ENCODE data around the gene PDZRN3.
"Not testable (repeated sequence)": the region's sequence is repeated elsewhere in the genome, so short reads cannot be mapped to it uniquely, and the experiment has no call there.

The PDZRN3 gene

DNA sequence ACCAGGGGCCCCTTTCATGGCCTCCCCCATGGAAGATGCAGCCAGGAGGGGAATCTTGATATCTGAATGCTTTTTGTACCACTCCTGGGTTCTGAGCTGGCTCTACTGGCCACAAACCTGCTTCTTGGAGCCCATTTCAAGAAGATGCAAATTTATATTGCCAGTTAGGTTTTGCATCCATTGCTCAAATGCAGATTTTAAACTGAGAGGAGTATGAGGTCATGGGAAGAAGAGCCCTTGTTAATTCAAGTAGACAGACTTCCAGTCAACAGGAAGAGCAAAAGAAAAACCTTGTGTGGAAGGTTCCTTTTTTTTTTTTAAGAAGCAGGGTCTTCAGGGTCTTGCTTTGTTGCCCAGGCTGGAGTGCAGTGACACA, 133.5 kb downstream of the PDZRN3 start:
- no peak for DNase-seq (ENCODE audit: low spot score)

DNA sequence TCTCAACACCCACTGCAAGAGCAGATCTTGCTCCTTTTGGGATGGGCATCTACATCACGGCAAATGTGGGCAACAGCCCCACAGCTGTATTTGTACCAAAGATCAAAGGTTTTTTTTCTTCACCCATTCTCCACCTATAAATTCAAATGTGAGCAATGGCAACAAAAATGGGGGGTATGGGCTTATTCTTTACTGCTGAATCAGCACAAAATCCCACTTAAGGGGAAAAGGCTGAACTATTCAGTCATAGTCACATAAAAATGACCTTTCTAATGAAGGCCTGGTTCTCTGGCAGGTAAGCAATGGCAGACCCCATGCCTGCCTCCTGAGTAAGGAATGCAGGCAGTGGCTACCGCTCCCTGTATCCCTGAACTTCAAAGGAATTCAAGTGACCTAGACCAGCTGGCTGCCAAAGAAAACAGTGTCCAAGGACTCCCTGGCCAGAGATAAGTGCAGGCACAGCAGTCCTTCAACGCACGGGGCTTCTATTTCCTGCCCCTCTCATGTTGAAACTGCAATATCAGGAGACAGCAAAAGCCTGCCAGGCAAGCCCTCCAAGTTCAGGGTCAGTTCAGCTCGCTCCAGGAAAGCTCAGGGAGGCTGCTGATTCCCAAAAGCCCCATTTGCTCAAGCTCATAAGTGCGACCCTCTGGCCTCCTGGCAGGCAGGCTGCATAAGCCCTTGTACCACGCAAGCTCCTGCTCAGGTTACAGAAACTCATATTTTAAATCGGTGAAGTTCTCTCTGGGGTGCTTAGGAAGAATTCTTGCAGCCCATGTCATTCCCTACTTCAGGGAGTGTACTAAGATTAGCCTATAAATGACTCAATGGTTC, 134.1 kb downstream of the PDZRN3 start:
- no peak for DNase-seq (ENCODE audit: low spot score)

DNA sequence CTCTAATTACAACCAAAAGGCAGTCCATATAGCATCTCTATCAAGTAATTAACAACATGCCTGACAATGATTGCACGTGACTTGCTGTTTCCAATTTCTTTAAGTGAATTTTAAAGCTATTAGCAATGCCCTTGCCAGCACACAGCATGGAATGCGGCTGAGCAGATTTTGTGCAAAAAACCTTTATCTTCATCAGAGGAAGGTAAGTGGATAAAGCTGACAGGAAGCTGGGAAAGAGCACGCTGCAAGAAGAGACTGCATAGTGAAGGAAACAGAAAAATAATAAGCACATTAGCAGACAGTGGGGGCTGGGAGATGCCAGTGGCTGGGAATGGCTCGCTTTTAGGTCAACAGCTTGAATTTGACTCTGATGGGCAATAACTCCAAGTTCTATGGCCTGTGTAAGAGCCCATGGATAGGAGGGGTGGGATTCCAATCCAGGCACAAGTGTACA, 138.8 kb downstream of the PDZRN3 start:
- DNase-seq (ENCODE audit: low spot score): no peak

DNA sequence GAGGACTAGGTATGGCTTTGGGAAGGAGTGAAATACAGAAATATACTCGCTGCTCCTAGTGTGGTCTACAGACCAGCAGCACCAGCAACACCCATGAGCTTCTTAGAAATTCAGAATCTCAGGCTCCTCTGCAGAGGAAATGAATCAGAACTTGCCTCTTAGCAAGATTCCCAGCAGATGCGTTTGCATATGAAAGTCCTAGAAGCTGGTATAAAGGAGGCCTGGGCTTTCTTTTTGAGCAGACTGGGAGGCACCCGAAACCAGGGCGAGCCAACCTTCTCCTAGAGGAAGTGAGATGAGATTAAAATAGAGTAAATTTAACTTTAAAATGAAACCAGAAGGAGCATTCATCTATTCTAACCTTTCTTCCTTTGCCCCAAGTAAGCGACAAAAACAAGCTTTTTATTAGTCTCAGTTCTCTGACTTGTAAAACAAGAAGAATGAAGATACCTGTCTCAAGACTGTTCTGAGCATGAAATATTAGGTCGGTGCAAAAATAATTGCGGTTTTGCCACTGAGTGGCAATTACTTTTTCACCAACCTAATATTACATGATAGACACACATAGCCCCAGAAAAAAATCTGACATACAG, 140.0 kb downstream of the PDZRN3 start:
- no peak for DNase-seq (ENCODE audit: low spot score)

DNA sequence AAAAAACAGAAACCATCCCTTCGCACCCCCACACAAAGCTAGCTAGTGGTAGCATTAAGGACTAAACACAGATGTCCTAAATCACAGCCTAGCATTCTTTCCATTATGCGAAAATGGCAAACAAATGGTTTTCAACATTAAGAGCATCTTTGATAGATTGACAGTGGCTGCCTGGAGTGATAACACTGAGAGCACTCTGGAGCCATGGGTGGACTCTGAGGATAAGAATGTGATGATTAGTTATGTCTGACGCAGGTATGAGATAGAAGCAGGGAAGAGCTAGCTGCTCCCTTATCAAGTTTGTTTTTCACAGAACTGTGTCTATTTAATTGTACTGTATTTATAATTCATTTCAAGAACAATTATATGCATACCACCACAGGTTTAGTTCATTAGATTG, 142.9 kb downstream of the PDZRN3 start:
- no peak for DNase-seq (ENCODE audit: low spot score)

DNA sequence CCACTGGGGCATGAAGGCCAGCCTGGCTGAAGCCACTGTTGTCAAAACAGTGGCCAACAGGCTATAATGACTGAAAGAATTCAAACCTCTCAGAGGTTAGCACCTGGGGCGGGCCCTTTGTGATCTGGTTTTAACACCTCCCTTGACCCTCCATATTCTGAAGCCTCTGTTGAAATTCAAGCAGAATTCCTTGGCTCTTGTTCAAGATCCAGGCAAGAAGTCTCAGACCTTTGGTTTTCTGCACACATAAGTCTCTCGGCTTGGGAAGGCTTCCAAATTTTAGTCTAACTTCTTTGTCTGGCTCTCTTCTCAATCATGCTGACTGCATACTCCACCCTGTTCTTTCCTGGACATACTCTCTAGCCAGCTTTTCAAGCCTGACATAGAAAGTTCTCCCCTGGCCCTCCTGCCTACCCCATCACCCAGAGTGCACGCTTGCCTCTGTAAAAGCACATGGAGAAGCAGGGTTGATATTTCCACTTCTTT, 144.5 kb downstream of the PDZRN3 start:
- DNase-seq (ENCODE audit: low spot score): no peak

DNA sequence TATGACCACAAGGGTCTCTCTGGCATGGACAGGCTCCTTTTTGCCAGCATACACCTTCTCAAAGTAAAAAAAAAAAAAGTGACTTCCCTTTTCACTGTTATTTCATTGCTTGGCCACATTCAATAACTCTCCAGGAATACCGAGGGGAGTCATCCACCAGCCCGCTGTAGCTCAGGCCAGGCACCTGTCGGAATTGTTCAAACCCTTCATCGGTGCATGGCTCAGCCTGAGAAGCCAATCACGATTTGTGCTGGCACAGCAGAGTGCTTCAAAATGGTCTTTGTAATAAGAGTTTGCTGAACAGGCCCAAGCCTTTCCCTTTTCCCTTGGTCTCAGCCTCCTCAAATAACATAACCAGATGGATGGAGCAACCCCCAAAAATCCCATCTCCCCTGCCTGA, 145.4 kb downstream of the PDZRN3 start:
- no peak for DNase-seq (ENCODE audit: low spot score)

DNA sequence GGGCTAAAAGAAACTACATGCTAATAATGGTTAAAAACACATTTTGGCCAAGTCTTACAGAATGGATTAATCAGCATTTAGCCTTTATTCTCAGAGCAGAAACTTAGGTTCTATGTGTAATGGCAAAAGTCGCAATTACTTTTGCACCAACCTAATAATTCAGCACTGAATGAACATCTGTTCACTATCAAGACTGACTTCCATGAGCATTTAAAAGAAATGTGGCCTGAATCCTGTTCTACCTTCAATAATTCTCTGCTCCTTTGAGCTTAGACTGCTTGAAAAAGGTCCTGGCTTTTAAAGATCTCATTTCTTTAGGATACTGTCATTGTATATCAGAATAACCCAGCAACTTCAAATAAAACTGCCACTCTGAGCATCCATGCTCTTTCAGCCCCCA, 145.9 kb downstream of the PDZRN3 start:
- DNase-seq (ENCODE audit: low spot score): no peak

DNA sequence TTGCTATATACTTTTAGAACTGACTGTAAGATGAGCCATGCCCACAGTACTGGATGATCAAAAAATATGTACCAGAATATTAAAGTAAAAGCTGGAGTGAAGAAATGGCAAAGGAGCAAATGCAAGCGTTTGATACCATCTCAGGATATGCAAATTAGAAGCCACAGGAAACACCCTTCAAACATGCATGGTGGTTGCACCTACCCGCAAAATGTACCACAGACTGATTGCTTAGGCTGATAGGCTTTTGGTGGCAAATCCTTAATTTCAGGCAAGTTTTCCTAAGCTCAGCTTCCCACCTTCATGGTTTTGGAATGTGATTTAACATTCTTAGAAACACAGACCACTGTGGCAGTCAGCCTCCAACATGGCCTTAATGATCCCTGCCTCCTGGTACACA, 149.0 kb downstream of the PDZRN3 start:
- no peak for DNase-seq (ENCODE audit: low spot score)

DNA sequence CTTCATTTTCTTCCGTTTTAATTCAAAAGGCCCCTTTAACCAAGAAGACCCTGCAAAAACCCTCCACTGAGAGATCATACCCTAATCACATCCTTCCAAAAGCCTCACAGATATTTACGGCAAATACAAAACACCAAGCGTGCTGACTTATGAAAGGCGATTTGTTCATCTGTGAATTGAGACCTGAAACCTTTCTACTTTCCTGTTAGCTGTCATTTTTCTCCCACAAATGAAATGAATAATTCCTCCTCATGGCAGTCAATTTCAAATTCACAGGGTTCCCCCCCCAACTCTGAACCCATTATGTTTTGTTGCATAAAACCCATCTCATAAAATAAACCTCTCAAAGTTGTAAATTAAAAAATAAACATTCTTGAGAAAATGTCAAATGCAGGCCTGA, 149.6 kb downstream of the PDZRN3 start:
- DNase-seq (ENCODE audit: low spot score): no peak

DNA sequence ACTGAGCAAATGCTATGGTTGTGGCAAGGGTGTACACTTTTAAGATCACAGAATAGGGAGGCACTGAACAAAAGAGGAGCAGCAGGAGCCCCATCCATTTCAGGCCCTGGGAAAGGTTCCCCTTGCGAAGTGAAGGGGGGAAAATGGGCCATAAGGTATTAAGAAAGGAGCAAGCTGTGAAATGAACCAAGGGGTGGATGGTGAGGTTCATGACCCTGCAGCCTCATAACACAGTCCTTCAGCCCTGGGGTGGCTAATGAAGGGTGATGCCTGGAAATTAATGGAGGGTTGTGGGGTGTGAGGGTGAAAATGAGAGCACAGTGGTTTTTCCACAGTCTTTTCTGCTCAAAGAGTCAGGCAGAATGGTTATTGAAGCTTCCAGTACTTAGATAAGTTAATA, 150.1 kb downstream of the PDZRN3 start:
- DNase-seq (ENCODE audit: low spot score): no peak

DNA sequence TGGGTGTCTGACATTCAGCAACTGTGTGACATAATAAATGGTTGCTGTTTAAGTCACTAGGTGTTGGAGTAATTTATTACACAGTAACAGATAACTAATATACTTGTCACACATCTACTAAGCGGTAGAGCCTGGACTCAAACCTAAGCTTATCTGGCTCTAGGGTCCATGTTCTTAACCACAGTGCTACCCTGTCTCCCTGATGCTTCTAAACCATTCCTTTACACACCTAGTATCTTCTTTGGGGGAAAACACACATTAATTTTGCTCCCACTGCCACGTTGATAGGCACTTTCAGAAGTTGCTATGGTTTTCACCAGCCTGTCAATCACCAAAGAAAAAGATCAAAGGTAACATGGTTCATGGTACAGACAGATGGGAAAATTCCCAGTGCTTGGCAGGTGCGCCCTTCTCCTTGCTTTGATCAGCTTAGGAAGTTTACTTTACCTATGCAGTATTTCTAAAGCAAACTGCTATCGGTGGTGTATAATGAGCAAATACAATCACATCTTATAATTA, 150.8 kb downstream of the PDZRN3 start:
- DNase-seq (ENCODE audit: low spot score): no peak

DNA sequence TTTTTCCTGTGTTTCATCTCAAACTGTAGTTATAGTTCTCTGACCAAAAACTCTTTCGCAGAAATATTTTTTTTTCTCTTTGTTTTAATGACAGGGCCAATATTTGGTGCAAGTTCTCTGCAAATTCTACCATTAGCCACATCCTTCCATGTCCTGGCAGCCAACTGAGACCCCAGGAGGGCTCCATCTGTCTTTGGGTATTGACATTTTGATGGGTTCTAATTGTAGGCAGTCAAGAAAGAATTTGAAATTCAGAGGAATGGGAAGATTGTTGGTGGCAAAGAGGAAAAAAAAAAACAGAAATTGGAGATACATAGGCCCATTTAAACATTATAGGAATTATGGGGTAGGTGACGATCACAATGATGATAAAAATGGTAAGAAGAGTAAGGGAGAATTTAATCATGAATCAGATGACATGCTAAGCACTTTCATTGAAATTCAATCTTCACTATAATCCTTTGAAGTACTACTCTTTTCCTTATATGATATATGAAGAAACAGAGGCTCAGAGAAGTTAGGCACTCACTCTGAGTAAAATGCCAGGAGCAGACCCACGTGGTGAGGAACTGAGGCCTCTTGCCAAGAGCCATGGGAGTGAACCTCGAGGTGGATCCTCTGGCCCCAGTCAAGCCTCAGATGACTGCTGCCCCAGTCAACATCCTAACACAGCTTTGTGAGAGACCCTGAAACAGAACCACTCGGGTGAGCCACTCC, 151.4 kb downstream of the PDZRN3 start:
- no peak for DNase-seq (ENCODE audit: low spot score)

DNA sequence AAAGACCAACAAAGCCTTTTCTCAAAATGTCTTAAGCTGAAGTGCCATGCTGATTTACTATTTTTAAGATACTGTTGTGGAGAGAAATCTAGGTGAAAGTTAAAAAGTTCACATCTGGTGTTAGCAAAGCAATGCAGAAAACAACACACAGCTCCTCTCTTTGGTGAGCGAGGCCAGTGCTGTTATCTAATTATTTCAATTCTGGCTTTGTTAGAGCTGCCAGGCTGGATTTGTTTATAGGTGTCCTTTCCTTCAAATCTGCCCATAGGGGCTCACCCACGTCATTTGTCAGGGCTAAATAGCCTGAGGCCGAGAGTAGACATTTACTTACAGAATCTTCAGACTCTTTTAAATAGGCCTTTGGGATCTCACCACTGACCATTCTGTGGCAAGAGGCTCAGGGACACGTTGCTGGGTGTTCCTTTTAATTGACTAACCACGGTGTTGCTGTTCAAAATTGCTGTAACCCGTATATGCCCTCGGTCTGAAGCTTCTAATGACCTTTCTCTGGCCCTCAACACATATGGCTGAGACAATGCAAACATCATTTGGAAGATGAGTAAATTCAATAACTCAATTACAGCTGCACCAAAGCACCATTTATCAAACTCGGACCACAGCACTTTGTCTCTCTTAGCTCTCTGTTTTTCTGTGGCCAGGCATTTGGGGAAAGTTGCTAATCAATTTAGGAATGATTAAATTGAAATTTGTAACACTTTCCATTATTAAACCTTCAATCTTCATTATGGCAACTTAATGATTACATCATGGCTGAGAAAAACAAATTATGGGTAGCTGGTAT, 152.6 kb downstream of the PDZRN3 start:
- no peak for DNase-seq (ENCODE audit: low spot score)

DNA sequence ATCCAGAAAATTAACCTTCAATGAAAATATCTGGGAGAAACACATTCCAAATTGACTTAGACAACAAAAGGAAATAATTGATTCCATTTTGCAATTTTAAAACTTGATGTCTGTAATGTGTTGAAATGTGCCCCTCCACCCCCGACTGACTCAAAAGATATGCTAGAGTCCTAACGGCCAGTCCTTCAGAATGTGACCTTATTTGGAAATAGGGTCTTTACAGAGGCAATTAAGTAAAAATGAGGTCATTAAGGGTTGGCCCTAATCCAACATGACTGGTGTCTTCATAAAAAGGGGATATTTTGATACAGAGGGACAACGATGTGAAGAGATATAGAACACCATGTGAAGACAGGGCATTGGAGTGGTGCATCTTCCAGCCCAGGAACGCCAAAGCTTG, 153.9 kb downstream of the PDZRN3 start:
- no peak for DNase-seq (ENCODE audit: low spot score)

DNA sequence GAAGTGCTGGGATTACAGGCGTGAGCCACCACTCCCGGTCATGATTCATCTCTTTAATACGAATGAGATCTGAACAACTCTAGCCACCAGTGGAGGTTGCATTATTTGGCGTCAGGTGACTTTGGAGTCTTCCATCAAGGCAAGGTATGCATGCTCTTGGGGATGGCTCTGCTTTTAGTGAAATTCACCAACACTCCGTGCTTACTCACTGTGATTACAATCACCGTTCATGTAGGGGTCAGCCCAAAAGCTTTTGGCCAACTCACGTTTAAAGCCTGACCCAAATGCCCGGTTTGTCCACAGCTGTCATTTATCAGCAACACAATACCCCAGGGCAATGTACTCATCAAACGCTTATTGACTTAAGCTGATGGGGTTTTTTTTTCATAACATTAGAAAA, 155.4 kb downstream of the PDZRN3 start:
- no peak for DNase-seq (ENCODE audit: low spot score)

DNA sequence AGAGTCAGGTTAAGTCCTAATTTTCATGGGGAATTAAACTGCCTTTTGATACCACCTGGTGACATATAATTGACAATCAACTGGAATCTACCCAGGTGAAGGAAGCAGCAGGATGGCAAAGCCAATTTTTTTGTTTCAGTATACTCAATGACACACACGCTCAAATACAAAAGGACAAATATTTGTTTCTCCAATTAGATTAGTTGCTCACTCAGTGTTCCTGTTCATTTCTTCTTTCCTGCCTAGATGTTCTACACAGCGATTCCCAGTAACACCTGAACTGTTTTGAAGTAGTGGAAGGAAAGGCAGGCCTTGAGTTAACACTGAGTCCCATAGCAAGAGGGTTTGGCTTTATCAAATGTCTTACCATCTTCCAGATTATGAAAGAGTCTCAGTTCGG, 157.5 kb downstream of the PDZRN3 start:
- DNase-seq (ENCODE audit: low spot score): no peak

DNA sequence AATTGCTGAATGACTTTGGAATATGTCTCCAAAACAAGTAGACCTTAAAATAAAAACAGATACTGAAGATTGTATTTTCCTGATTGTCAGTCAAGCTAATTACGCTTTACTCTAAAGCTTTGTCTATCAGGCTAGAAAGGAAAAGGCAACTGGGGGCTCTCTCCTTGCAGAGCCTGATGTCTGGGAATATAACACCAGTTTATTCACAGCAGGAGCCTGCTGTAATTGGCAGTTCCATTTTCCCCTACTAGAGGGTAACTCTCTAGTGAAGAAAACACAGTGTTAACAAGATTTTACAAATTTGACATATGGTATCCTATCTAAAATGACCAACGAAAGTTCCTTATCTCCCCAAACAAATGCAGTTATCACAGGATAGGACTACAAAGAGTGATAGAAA, 158.8 kb downstream of the PDZRN3 start:
- DNase-seq (ENCODE audit: low spot score): no peak

DNA sequence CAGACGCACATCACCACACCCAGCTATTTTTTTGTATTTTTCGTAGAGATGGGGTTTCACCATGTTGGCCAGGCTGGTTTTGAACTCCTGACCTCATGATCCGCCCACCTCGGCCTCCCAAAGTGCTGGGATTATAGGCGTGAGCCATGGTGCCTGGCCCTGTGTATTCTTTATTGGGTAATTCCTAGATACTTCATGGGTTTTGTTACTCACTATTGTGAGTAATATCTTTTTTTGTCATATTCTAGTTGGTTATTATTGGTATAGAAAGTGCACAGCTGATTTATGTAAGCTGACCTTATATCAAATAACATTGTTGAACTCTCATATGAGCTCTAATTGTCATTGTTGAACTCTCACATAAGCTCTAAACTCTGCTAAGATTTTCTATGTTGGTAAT, 160.6 kb downstream of the PDZRN3 start:
- not testable (repeated sequence) for DNase-seq (ENCODE audit: low spot score)

DNA sequence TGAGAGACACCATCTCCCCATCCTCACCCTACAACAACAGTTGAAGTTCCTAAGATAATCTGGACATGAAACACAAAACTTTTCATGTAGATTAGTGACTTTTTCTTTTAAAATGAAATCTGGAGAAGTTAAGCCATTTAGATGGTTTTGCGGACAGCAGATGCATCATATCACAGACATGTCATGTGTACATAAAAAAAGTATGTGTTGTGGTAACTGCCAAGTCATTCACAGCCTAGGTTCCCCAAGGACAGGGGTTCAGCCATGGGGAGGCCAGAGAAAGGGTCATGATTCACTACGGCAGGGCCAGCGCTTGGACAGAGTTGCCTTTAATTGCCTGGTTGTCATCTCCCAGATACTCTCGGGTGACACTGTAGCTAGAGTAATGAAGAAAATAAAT, 163.2 kb downstream of the PDZRN3 start:
- no peak for DNase-seq (ENCODE audit: low spot score)

DNA sequence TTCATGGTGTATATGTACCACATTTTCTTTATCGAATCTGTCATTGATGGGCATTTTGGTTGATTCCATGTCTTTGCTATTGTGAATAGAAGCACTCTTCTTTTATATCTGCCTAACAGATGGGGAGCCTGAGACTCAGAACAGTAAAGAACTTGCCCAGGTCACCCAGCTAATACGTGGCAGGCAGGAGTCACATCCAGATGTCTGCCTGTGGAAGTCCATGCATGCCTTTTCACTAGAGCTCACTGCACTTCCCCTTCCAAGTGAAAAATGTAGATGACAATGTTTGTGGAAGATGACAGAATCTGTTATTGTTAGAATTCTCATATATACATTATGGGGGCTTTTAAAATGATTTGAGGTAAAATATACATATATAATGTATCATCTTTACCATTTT, 165.0 kb downstream of the PDZRN3 start:
- no peak for DNase-seq (ENCODE audit: low spot score)

DNA sequence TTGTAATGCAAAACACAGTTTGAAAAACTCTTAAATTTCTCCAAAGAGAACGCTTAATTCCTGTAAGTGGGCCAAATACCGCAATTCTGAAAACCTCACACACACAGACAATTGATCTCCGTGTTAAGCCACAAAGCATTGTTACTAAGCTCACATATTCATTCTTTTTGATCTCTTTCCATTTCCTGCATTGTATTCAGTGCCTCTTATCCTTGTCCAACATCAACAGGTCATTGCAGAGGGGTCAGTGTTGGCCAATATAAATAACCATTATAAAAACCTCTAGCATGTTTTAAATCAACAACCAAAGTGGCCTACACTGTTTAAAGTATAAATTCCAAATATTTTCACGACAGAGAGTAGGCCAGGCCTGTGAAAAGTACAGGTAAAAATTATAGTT, 171.1 kb downstream of the PDZRN3 start:
- no peak for DNase-seq (ENCODE audit: low spot score)

All from CD4-positive, alpha-beta T cell treated with Interleukin-6 at 100 ng/mL for 8 hours (primary cell).